Measurements from ENCODE around the gene CTTN.

The CTTN gene

DNA sequence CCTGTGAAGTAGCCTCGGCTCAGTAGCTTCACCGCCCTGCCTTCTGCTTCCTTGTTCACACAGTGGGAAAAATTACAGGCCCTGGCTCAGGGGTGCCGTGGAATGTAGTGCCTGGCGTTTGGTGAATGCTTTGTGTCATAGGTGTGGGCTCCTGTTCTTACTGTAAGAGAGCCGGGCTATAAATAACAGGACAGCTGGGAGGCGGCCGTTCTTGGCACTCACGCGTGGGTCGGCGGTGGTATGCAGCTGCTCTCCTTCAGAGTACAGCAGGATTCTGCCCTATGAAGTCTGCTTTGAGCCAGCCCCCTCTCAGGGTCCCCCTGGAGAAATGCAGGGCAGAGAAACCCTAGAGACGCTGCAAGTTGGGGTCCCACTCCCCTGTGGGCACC is 84.2 kb downstream of the CTTN start:
- Histone ChIP-seq H3K9me2 (replicated peaks; ENCODE audit: low read depth, low read length) (no peaks in the 10 kb centered on the region), H2AFZ (ENCODE audit: low read length) (no peak overlapping the region), H3K9me3 (ENCODE audit: insufficient read depth, low read depth, low read length) (peaks cover 3% of the 10 kb centered on the region; the same call in 1 of the 2 replicates), H3K27me3 (ENCODE audit: insufficient read depth, low read length, poor library complexity, severe bottlenecking) (no peaks in the 10 kb centered on the region), H3K9ac (ENCODE audit: low read depth, low read length, poor library complexity, severe bottlenecking) (no peak overlapping the region), H3F3A (ENCODE audit: low read depth) (no peaks in the 10 kb centered on the region), H3K4me3 (ENCODE audit: low read length, poor library complexity, severe bottlenecking) (no peak overlapping the region), H4K20me1 (ENCODE audit: insufficient read depth, low read length, poor library complexity, severe bottlenecking) (no peaks in the 10 kb centered on the region), H3K4me1 (ENCODE audit: insufficient read depth, low read length, poor library complexity, severe bottlenecking) (no peaks in the 10 kb centered on the region), H3K36me3 (ENCODE audit: insufficient read depth, low read length) (no peaks in the 10 kb centered on the region), H3K4me2 (ENCODE audit: low read depth, low read length, poor library complexity, severe bottlenecking) (no peak overlapping the region), H3K79me2 (ENCODE audit: insufficient read depth, low read length) (no peaks in the 10 kb centered on the region)
- TF ChIP-seq, protein P1, sequence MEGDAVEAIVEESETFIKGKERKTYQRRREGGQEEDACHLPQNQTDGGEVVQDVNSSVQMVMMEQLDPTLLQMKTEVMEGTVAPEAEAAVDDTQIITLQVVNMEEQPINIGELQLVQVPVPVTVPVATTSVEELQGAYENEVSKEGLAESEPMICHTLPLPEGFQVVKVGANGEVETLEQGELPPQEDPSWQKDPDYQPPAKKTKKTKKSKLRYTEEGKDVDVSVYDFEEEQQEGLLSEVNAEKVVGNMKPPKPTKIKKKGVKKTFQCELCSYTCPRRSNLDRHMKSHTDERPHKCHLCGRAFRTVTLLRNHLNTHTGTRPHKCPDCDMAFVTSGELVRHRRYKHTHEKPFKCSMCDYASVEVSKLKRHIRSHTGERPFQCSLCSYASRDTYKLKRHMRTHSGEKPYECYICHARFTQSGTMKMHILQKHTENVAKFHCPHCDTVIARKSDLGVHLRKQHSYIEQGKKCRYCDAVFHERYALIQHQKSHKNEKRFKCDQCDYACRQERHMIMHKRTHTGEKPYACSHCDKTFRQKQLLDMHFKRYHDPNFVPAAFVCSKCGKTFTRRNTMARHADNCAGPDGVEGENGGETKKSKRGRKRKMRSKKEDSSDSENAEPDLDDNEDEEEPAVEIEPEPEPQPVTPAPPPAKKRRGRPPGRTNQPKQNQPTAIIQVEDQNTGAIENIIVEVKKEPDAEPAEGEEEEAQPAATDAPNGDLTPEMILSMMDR (conservative IDR thresholded peaks at IDR 0.05; ENCODE audit: low read length), result no peak
- no peak for TF ChIP-seq EZH2phosphoT487 (IDR thresholded peaks at IDR 0.05; ENCODE audit: borderline replicate concordance)

- H3K9me3 ChIP-seq (ENCODE audit: insufficient read depth, low read depth, low read length), result peaks cover 3% of the 10 kb centered on the region; the same call in 1 of the 2 replicates
- H3K9me2 ChIP-seq (replicated peaks; ENCODE audit: low read depth, low read length), result no peaks in the 10 kb centered on the region
- no peaks in the 10 kb centered on the region for H3K36me3 ChIP-seq (ENCODE audit: insufficient read depth, low read length)
- no peaks in the 10 kb centered on the region for H3K79me2 ChIP-seq (ENCODE audit: insufficient read depth, low read length)
- no peak overlapping the region for H2AFZ ChIP-seq (ENCODE audit: low read length)
- H3K4me3 ChIP-seq (ENCODE audit: low read length, poor library complexity, severe bottlenecking), result no peak overlapping the region
- no peak overlapping the region for H3K4me2 ChIP-seq (ENCODE audit: low read depth, low read length, poor library complexity, severe bottlenecking)
- no peaks in the 10 kb centered on the region for H4K20me1 ChIP-seq (ENCODE audit: insufficient read depth, low read length, poor library complexity, severe bottlenecking)
- H3K27me3 ChIP-seq (ENCODE audit: insufficient read depth, low read length, poor library complexity, severe bottlenecking), result no peaks in the 10 kb centered on the region
- H3K4me1 ChIP-seq (ENCODE audit: insufficient read depth, low read length, poor library complexity, severe bottlenecking), result no peaks in the 10 kb centered on the region
- H3K9ac ChIP-seq (ENCODE audit: low read depth, low read length, poor library complexity, severe bottlenecking), result no peak overlapping the region
- TF ChIP-seq EZH2phosphoT487 (IDR thresholded peaks at IDR 0.05; ENCODE audit: borderline replicate concordance), result no peak
- TF ChIP-seq, protein P1 (conservative IDR thresholded peaks at IDR 0.05; ENCODE audit: low read length), result 0 out of 2 replicates have a peak, but pooled peaks have one; percentile 16
- no peaks in the 10 kb centered on the region for H3F3A ChIP-seq (ENCODE audit: low read depth)
Observed at GRCh38 chr11:70483077-70483861, 84.9 kb downstream of the CTTN start.

DNA sequence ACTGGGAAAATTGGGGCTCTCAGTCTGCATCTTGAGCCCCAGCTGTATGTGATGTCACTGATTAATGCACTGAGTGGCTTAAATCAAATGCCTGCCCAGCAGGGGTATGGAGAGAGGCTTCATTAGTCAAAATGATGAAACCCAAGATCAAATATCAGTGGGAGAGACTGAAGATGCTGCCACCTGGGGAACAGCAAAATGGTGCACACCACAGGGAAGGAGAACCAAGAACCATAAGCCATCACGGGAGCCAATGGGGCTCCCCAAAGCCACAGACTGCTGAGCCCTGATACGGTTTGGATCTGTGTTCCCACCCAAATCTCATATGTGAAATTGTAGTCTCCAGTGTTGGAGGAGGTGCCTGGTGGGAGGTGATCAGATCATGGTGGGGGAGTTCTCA is 85.6 kb downstream of the CTTN start:
- no peaks in the 10 kb centered on the region for H3K9me2 ChIP-seq (replicated peaks; ENCODE audit: low read depth, low read length)
- H3K4me1 ChIP-seq (ENCODE audit: insufficient read depth, low read length, poor library complexity, severe bottlenecking), result no peaks in the 10 kb centered on the region
- no peak overlapping the region for H3K9ac ChIP-seq (ENCODE audit: low read depth, low read length, poor library complexity, severe bottlenecking)
- no peaks in the 10 kb centered on the region for H3K36me3 ChIP-seq (ENCODE audit: insufficient read depth, low read length)
- no peaks in the 10 kb centered on the region for H4K20me1 ChIP-seq (ENCODE audit: insufficient read depth, low read length, poor library complexity, severe bottlenecking)
- H3F3A ChIP-seq (ENCODE audit: low read depth), result no peaks in the 10 kb centered on the region
- H3K27me3 ChIP-seq (ENCODE audit: insufficient read depth, low read length, poor library complexity, severe bottlenecking), result no peaks in the 10 kb centered on the region
- no peak overlapping the region for H3K4me3 ChIP-seq (ENCODE audit: low read length, poor library complexity, severe bottlenecking)
- no peaks in the 10 kb centered on the region for H3K79me2 ChIP-seq (ENCODE audit: insufficient read depth, low read length)
- no peak overlapping the region for H3K4me2 ChIP-seq (ENCODE audit: low read depth, low read length, poor library complexity, severe bottlenecking)
- H2AFZ ChIP-seq (ENCODE audit: low read length), result no peak overlapping the region
- peaks cover 3% of the 10 kb centered on the region; the same call in 1 of the 2 replicates for H3K9me3 ChIP-seq (ENCODE audit: insufficient read depth, low read depth, low read length)
- TF ChIP-seq EZH2phosphoT487 (IDR thresholded peaks at IDR 0.05; ENCODE audit: borderline replicate concordance), result no peak
- TF ChIP-seq, protein P1 (conservative IDR thresholded peaks at IDR 0.05; ENCODE audit: low read length), result no peak
